A549 (cell line): Measurements from ENCODE around the gene BCAS1. TPM values are rescaled to one million over a fixed set of nuclear protein-coding genes. Genes with fewer than 3 reads are reported as not detected.

Experiments
- ATAC-seq, 2 experiments: fragments of 200-7000 bp in 1 of 2; fragments of >200 bp in 1 of 2; cut with Nextera tagmentation in 1 of 2; cut with Tn5 transposase in 1 of 2; 3 replicates each; pipeline versions ENCODE4 v1.8.0 to v1.9.1; 2018 to 2020; ENCODE audit warnings: mild to moderate bottlenecking in 1 of 2, moderate library complexity in 1 of 2
- CTCF ChIA-PET: fragments of 300-600 bp; sonication (Branson Sonifier 250); formaldehyde crosslinking; extraction: SDS; loops from one replicate; lab custom pipeline; 2021; ENCODE audit warnings: antibody characterized with exemption, inconsistent platforms; lab: Yijun Ruan, JAX
- POLR2A ChIA-PET: fragments of 350-600 bp; formaldehyde crosslinking; extraction: SDS; loops from one replicate; lab custom pipeline; 2021; ENCODE audit warnings: antibody characterized with exemption, inconsistent platforms; lab: Yijun Ruan, JAX
- DNase-seq, 2 experiments: peaks; one replicate each; pipeline versions ENCODE4 v3.0.0 to v3.0.0-alpha.2; 2011 to 2016; ENCODE audit warnings: low read depth in 1 of 2, low spot score in 1 of 2
- FAIRE-seq: peaks from 2 replicates; lab custom pipeline; 2011; peaks lifted over from hg19 to GRCh38; lab: Jason Lieb, UNC
- H3K27ac ChIP-seq, 2 experiments: fragments of >200 bp; sonication (Bioruptor Twin); formaldehyde crosslinking; 3 replicates each; pipeline ENCODE4 v1.5.1; 2016 to 2017
- H3K4me1 ChIP-seq: fragments of >200 bp; sonication (Bioruptor Twin); formaldehyde crosslinking; 3 replicates; pipeline ENCODE4 v1.6.1; 2016
- H3K4me2 ChIP-seq: fragments of >200 bp; sonication (Bioruptor Twin); formaldehyde crosslinking; 3 replicates; pipeline ENCODE4 v1.6.1; 2016
- H3K4me3 ChIP-seq: fragments of >200 bp; sonication (Bioruptor Twin); formaldehyde crosslinking; 3 replicates; pipeline ENCODE4 v1.5.1; 2016
- H3K9me3 ChIP-seq: fragments of >200 bp; sonication (Bioruptor Twin); formaldehyde crosslinking; 3 replicates; pipeline ENCODE4 v1.6.1; 2016
- BHLHE40 ChIP-seq: IDR thresholded peaks from 2 replicates; pipeline ENCODE4 v1.6.1; 2012; ENCODE audit warnings: low read depth, low read length, inconsistent platforms
- CBX2 ChIP-seq: fragments of 200-600 bp; sonication (generic); IDR thresholded peaks from 2 replicates; pipeline ENCODE4 v1.6.1; 2016; ENCODE audit warnings: low read depth, mild to moderate bottlenecking, borderline replicate concordance
- EHMT2 ChIP-seq: fragments of 200-600 bp; sonication (generic); IDR thresholded peaks from 2 replicates; pipeline ENCODE4 v1.6.1; 2016; ENCODE audit warnings: antibody characterized with exemption, low read depth, mild to moderate bottlenecking, moderate library complexity
- EP300 ChIP-seq, 2 experiments: fragments of >200 bp; sonication (Bioruptor Twin); formaldehyde crosslinking; IDR thresholded peaks; 2 replicates in 1 of 2; 3 replicates in 1 of 2; pipeline ENCODE4 v1.6.1; 2016 to 2017
- FOSB ChIP-seq: fragments of 250-450 bp; sonication (Bioruptor Pico); IDR thresholded peaks from 2 replicates; pipeline ENCODE4 v1.5.0; 2020; ENCODE audit warnings: mild to moderate bottlenecking, moderate library complexity
- FOSL2 ChIP-seq, 2 experiments: fragments of 450-650 bp in 1 of 2; fragments of >200 bp in 1 of 2; sonication (Bioruptor Twin) in 1 of 2; formaldehyde crosslinking; IDR thresholded peaks; 2 replicates each; pipeline versions ENCODE4 v1.5.0 to v1.6.1; 2016 to 2020; ENCODE audit warnings: mild to moderate bottlenecking in 1 of 2, moderate library complexity in 1 of 2
- HDAC2 ChIP-seq: fragments of 200-600 bp; sonication (generic); IDR thresholded peaks from 2 replicates; pipeline ENCODE4 v1.6.1; 2016
- HOXA7 ChIP-seq: fragments of 250-450 bp; sonication (Bioruptor Pico); IDR thresholded peaks from 2 replicates; pipeline ENCODE4 v1.5.0; 2020; ENCODE audit warnings: mild to moderate bottlenecking, moderate library complexity
- HOXB13 ChIP-seq: fragments of 250-450 bp; sonication (Bioruptor Pico); IDR thresholded peaks from 2 replicates; pipeline ENCODE4 v1.5.0; 2020; ENCODE audit warnings: low read depth, mild to moderate bottlenecking, moderate library complexity
- HOXB5 ChIP-seq: fragments of 250-450 bp; sonication (Bioruptor Pico); IDR thresholded peaks from 2 replicates; pipeline ENCODE4 v1.5.0; 2020; ENCODE audit warnings: mild to moderate bottlenecking, moderate library complexity
- KDM1A ChIP-seq: fragments of 200-600 bp; sonication (generic); IDR thresholded peaks from 2 replicates; pipeline ENCODE4 v1.6.1; 2016; ENCODE audit warnings: low read depth, mild to moderate bottlenecking
- MAFK ChIP-seq: fragments of 450-650 bp; IDR thresholded peaks from 2 replicates; pipeline ENCODE4 v1.6.1; 2014; ENCODE audit not compliant: partially characterized antibody
- MYC ChIP-seq: IDR thresholded peaks from 2 replicates; pipeline ENCODE4 v1.6.1; 2012; ENCODE audit warnings: mild to moderate bottlenecking, inconsistent platforms, low read length, improper control_type of control experiment, borderline replicate concordance
- PHF8 ChIP-seq: fragments of 200-600 bp; sonication (generic); IDR thresholded peaks from 2 replicates; pipeline ENCODE4 v1.6.1; 2016; ENCODE audit warnings: low read depth, mild to moderate bottlenecking, antibody characterized with exemption, moderate library complexity, borderline replicate concordance
- POLR2AphosphoS2 ChIP-seq: conservative IDR thresholded peaks from 2 replicates; pipeline ENCODE4 v1.6.1; 2012; ENCODE audit warnings: low read length, improper control_type of control experiment, inconsistent platforms
- RAD21 ChIP-seq, 2 experiments: fragments of >200 bp in 1 of 2; sonication (Bioruptor Twin) in 1 of 2; formaldehyde crosslinking in 1 of 2; IDR thresholded peaks in 1 of 2; conservative IDR thresholded peaks in 1 of 2; 2 replicates in 1 of 2; 3 replicates in 1 of 2; pipeline ENCODE4 v1.6.1; 2012 to 2018; ENCODE audit warnings: inconsistent platforms in 1 of 2
- RARB ChIP-seq: fragments of 250-450 bp; sonication (Bioruptor Pico); IDR thresholded peaks from 2 replicates; pipeline ENCODE4 v1.8.0; 2021; ENCODE audit warnings: mild to moderate bottlenecking, moderate library complexity
- REST ChIP-seq: fragments of 200-600 bp; sonication (generic); IDR thresholded peaks from 2 replicates; pipeline ENCODE4 v1.6.1; 2016; ENCODE audit warnings: antibody characterized with exemption, mild to moderate bottlenecking, moderate library complexity
- RFX5 ChIP-seq: fragments of 450-650 bp; IDR thresholded peaks from 2 replicates; pipeline ENCODE4 v1.7.1; 2014; ENCODE audit warnings: antibody characterized with exemption, mild to moderate bottlenecking, moderate library complexity
- RNF2 ChIP-seq: fragments of 200-600 bp; sonication (generic); IDR thresholded peaks from 2 replicates; pipeline ENCODE4 v1.6.1; 2016; ENCODE audit warnings: low read depth, mild to moderate bottlenecking, antibody characterized with exemption, moderate library complexity, borderline replicate concordance
- SREBF2 ChIP-seq: fragments of 450-650 bp; IDR thresholded peaks from 2 replicates; pipeline ENCODE4 v1.6.1; 2014; ENCODE audit warnings: mild to moderate bottlenecking, moderate library complexity
- ZSCAN20 ChIP-seq: fragments of 250-450 bp; sonication (Bioruptor Pico); IDR thresholded peaks from 2 replicates; pipeline ENCODE4 v1.8.0; 2022; ENCODE audit warnings: mild to moderate bottlenecking, moderate library complexity
- WGBS: methylation state at CpG from one replicate; pipeline ENCODE4 v1.1.6; 2017; ENCODE audit errors: missing lambda C conversion rate; 5-methylcytosine and 5-hydroxymethylcytosine counted together
- polyA plus RNA-seq, 4 experiments: library from polyadenylated mRNA; depleted of rRNA in 3 of 4; stranded (reverse); fragments of >200 nt; fragmentation: RNase III in 1 of 4; extraction: RNeasy Plus Mini Kit Qiagen cat#74134 plus additional on column Dnase treatment in 1 of 4; gene quantifications; 2 replicates in 3 of 4; 3 replicates in 1 of 4; pipeline ENCODE4 v1.2.3, GENCODE V29; 2011 to 2017
- TF ChIP-seq, protein P1 (sequence below): IDR thresholded peaks from 2 replicates; pipeline ENCODE4 v1.6.1; 2012; ENCODE audit warnings: low read depth, borderline replicate concordance

The BCAS1 gene
- polyA plus RNA-seq, 2 of the 4 experiments (the other 2 are of a cell fraction) = 1.4 to 3.9 TPM

- peak overlapping the region in 1 of 2 experiments; percentile 91; a peak in 3 of 6 replicates for H3K27ac ChIP-seq
- H3K9me3 ChIP-seq = no peaks in the 10 kb centered on the region
- DNase-seq = no peak
- no peak overlapping the region for H3K4me3 ChIP-seq
- TF ChIP-seq MAFK = no peak
- no peak for TF ChIP-seq HOXB13
- TF ChIP-seq KDM1A = no peak
- TF ChIP-seq MYC = no peak
- no peak for TF ChIP-seq HDAC2
- no peak for TF ChIP-seq PHF8
- TF ChIP-seq, all 56 proteins: peak for 0
- Histone ChIP-seq H3K4me1 (peaks cover 42% of the 10 kb centered on the region), H3K4me2 (no peak overlapping the region)
- no peak for FAIRE-seq
- 90% methylated on average over 9 of the region's 9 CpGs for WGBS
- ATAC-seq = no peak
- ChIA-PET POLR2A (no interaction called here), CTCF (interaction anchor here (0.6 to 2.3 kb wide), 9 partner anchors 9 to 445 kb away, joined by 3 to 6 read pairs (median 3); no protein-coding TSS in a partner anchor)
These were observed 172.4 kb downstream of the BCAS1 start for GRCh38 chr20:53897884-53898555.

DNA sequence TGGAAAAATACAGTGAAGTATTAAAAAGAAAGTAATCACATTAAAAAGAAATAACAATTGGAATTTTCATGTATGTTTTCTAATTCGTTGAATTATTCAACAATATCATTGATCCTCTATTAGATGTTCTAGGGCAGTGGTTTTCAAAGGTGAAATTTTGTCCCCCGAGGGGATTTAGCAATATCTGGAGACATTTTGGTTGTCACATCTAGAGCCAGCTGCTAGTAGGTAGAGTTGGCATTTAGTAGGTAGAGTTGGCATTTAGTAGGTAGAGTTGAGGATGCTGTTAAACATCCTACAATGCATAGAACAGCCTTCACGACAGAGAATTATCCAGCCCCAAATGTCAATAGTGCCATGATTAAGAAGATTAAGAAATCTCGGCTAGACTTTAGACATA lies 173.7 kb downstream of the BCAS1 start:
- no peak overlapping the region for H3K4me3 ChIP-seq
- TF ChIP-seq EHMT2 = no peak
- TF ChIP-seq ZSCAN20 = no peak
- TF ChIP-seq FOSB (CRISPR knock-in tag) = no peak
- TF ChIP-seq KDM1A = no peak
- no peak for TF ChIP-seq FOSL2 (IDR thresholded peaks at IDR 0.05)
- TF ChIP-seq FOSL2 (CRISPR knock-in tag; IDR thresholded peaks at IDR 0.05) = no peak
- no peak for TF ChIP-seq REST
- TF ChIP-seq RFX5 = no peak
- no peak for TF ChIP-seq EP300 (IDR thresholded peaks at IDR 0.05)
- H3K9me3 ChIP-seq = no peaks in the 10 kb centered on the region
- H3K4me2 ChIP-seq = no peak overlapping the region
- no peak overlapping the region for H3K27ac ChIP-seq
- FAIRE-seq = no peak
- peaks cover 44% of the 10 kb centered on the region for H3K4me1 ChIP-seq
- 72% methylated on average over 4 of the region's 4 CpGs for WGBS
- CTCF ChIA-PET = interaction anchor here (1.2 to 2.3 kb wide), 2 partner anchors 19 to 21 kb away, joined by 3 to 5 read pairs; no protein-coding TSS in a partner anchor
- POLR2A ChIA-PET = no interaction called here
- no peak for ATAC-seq
- no peak for DNase-seq

DNA sequence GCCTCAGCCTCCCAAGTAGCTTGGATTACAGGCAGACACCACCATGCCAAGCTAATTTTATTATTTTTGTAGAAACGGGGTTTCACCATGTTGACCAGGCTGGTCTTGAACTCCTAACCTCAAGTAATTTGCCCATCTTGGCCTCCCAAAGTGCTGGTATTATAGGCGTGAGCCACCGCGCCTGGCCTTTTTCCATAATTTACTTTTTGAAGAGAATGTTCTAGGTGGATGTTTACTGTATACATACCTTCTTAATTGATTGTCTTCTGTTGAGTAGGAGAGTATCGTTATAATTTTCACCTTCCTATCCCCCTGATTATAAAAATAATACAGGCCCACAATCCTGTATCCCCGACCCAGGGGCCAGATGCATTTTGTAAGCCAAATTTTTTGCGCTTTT lies 174.4 kb downstream of the BCAS1 start:
- Histone ChIP-seq H3K4me2 (no peak overlapping the region), H3K9me3 (no peaks in the 10 kb centered on the region; the same call in 2 of the 3 replicates), H3K4me3 (no peak overlapping the region), H3K4me1 (peaks cover 38% of the 10 kb centered on the region), H3K27ac (no peak overlapping the region)
- TF ChIP-seq POLR2AphosphoS2 (no peak), CBX2 (no peak), FOSB (CRISPR knock-in tag) (no peak)
- 91% methylated on average over 7 of the region's 7 CpGs for WGBS
- ChIA-PET CTCF (interaction anchor here (0.6 to 2.7 kb wide), 4 partner anchors 20 to 173 kb away, joined by 3 to 16 read pairs (median 4); no protein-coding TSS in a partner anchor), POLR2A (no interaction called here)
- ATAC-seq = no peak
- DNase-seq = no peak
- FAIRE-seq = no peak

GRCh38 chr20:53895385-53895755 lies 175.0 kb downstream of the BCAS1 start:
- POLR2A ChIA-PET = no interaction called here
- Histone ChIP-seq H3K4me1 (peaks cover 38% of the 10 kb centered on the region), H3K27ac (no peak overlapping the region), H3K9me3 (no peaks in the 10 kb centered on the region; the same call in 2 of the 3 replicates)
- CTCF ChIA-PET = interaction anchor here (0.6 to 2.7 kb wide), 4 partner anchors 21 to 173 kb away, joined by 3 to 16 read pairs (median 3); no protein-coding TSS in a partner anchor
- FAIRE-seq = no peak
- no peak for ATAC-seq
- no peak for TF ChIP-seq SREBF2
- TF ChIP-seq EHMT2 = no peak
- TF ChIP-seq RARB (CRISPR knock-in tag) = no peak
- TF ChIP-seq RAD21 (conservative IDR thresholded peaks at IDR 0.05 in 1 of 2, IDR thresholded peaks at IDR 0.05 in 1 of 2) = no peak
- TF ChIP-seq HOXA7 (CRISPR knock-in tag) = no peak
- no peak for TF ChIP-seq BHLHE40
- no peak for TF ChIP-seq MYC
- TF ChIP-seq HDAC2 = no peak
- no peak for TF ChIP-seq HOXB5
- TF ChIP-seq RNF2 = no peak
- TF ChIP-seq, protein P1, sequence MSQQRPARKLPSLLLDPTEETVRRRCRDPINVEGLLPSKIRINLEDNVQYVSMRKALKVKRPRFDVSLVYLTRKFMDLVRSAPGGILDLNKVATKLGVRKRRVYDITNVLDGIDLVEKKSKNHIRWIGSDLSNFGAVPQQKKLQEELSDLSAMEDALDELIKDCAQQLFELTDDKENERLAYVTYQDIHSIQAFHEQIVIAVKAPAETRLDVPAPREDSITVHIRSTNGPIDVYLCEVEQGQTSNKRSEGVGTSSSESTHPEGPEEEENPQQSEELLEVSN = no peak
- TF ChIP-seq, all 56 proteins: peak for 0
- no peak overlapping the region for H3K4me3 ChIP-seq
- 95% methylated on average over 4 of the region's 4 CpGs for WGBS
- H3K4me2 ChIP-seq = no peak overlapping the region
- no peak for DNase-seq
